M059J (cell line): ENCODE data around the gene UPK3A. TPM values are rescaled to one million over a fixed set of nuclear protein-coding genes. Genes with fewer than 3 reads are reported as not detected.

Experiments
- DNase-seq: peaks from one replicate; pipeline ENCODE4 v3.0.0-alpha.2; 2012; ENCODE audit warnings: low read depth
- total RNA-seq: library from RNA; depleted of rRNA; stranded (reverse); fragments of >200 nt; shearing (Covaris generic); gene quantifications from 2 replicates; pipeline ENCODE4 v1.2.3, GENCODE V29; 2014; rRNA removed

Gene UPK3A
- total RNA-seq, 1 experiment from 2014 or later: not detected

DNA sequence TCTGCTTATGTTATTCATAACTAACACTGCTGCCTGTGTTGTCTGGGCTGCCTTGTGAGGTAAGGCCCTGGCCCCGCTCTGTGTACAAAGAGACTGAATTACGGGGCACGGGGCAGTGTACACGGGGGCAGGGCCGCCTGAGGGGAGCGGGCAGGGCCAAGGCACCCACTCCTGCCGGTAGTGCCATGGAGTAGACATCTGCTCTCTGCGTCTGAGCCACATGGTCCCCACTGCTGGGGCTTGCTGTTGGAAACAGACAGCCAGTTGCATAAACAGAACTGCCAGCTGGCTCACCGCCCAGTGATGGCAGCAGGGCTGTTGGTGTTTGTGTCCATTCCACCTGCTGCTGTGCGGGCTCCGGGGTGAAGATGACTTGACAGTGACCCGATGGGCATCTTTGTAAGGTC lies 44.8 kb downstream of the UPK3A start:
- no peak for DNase-seq

GRCh38 chr22:45330548-45330947 lies 45.8 kb downstream of the UPK3A start:
- no peak for DNase-seq

DNA sequence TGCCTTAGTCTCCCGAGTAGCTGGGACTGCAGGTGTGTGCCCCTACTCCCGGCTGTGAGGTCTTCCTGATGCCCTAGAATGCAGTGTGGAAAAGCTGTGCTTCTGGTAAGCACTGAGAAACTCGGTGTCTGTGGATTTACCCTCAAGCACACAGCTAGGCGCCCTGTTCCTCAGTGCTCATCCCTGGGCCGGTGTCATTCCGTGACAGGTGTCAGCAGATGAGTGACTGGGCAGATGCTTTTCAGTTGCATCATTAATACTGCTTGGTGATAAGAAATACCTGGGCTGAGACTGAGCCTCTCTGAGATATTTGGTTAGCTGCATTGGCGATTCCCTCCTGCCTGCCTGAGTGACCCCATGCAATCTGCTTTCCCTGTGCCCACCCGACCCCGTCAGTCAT lies 46.7 kb downstream of the UPK3A start:
- DNase-seq: no peak

GRCh38 chr22:45332001-45332400 lies 47.3 kb downstream of the UPK3A start:
- DNase-seq: no peak

DNA sequence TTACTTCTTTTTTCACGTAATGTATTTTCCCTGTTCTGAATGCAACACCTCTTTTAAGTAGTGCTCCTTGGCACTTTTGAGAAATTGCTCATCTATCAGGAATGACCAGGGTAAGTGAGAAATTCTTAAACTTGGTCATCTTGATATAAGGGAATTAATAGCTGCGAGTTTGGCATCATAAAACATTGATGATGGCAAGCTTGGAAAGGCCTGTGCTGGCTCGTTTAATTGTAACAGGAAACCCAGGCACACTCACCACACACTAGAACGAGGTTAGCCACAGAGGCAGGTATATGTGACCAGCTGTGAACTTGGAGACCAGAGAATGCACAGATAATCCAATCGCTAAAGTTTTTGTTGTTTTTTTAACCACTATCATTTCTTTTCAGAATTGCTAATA lies 49.3 kb downstream of the UPK3A start:
- no peak for DNase-seq

DNA sequence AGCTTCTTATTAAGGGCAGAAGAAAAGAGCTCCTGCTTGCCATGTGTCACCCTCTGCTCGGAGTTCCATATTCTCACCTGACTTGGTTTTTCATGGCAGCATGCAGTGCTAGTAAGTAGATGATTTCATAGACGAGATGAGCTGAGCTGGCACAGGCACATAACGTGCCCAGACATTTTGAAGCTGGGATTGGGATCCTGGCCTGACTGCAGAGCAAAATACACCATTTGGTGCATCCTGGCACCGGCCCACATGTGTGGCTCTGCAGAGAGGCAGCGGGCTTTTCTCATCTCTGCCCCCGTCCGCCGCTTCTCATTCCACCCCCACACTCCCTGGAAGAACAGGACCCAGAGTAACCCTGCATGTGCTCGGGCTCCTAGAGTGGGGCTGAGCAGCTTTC lies 49.8 kb downstream of the UPK3A start:
- no peak for DNase-seq

GRCh38 chr22:45335021-45335818 lies 50.5 kb downstream of the UPK3A start:
- no peak for DNase-seq

- DNase-seq: no peak
Observed at GRCh38 chr22:45335854-45336522, 51.2 kb downstream of the UPK3A start.

GRCh38 chr22:45336971-45337431 lies 52.3 kb downstream of the UPK3A start:
- no peak for DNase-seq

DNA sequence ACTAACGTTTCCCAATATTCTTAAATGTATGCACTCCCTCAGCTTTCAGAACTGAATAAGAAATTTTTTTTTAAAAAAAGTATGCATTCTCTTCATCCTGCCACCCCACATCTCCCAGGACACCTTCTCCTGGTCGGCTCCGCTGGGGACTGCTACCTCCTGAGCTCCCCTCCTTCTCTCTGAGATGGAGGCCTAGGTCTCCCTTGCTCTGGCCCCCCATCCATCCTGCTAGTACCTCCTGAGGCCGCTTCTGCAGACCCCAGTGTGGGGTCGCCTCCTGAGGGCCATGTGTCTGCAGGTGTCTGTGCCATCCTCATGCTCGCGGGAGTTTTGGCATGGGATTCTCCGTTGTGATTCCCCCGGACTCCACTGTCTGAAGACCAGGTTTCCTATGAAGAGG lies 52.8 kb downstream of the UPK3A start:
- DNase-seq: no peak

GRCh38 chr22:45338795-45339194 lies 54.0 kb downstream of the UPK3A start:
- DNase-seq: no peak

- no peak for DNase-seq
Observed at GRCh38 chr22:45340323-45340722, 55.6 kb downstream of the UPK3A start.

DNA sequence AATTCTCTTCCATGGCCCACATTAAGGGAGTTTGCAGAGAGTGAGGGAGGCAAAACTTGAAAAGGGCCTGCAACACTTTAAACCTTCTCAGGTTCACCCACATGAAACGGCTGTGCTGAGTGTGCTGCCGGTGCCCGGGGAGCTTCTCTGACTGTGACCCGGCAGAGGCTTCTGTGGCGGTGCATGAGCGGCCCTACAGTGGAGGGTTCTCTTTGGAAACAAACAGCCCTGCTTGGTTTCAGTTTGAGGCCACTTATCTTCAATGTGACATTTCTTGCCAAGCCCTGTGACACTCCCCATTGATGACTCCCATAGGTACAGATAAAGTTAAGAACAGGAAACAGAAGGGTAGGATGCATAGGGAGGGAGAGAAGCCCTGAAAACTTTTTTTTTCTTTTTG lies 56.7 kb downstream of the UPK3A start:
- no peak for DNase-seq

DNA sequence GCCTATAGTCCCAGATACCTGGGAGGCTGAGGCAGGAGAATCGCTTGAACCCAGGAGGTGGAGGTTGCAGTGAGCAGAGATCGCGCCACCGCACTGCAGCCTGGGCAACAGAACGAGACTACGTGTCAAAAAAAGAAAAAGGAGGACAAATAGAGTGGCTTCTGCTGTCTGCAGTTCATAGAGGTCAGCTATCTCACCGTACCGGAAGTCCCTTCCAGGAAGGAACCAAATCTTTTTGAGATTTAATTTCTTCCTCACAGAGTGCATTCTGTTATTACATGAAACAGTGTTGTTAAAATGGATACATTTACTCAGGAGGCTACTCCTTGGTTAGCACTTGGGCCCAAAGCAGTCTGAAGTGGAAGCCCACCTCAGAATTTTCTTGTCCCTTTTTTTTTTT lies 58.4 kb downstream of the UPK3A start:
- no peak for DNase-seq

- no peak for DNase-seq
Observed at GRCh38 chr22:45344334-45344733, 59.6 kb downstream of the UPK3A start.

Other genes starting within 250 kb of the UPK3A start
- gene NUP50, start 121.0 kb upstream of the UPK3A start, total RNA-seq: 51.7 and 63.5 TPM in 2 replicates
- gene KIAA0930, start 44.1 kb upstream of the UPK3A start, total RNA-seq: 19.1 and 27.5 TPM in 2 replicates
- gene FAM118A, start 25.0 kb downstream of the UPK3A start, total RNA-seq: 4.1 and 9.8 TPM in 2 replicates
- gene SMC1B, start 128.7 kb downstream of the UPK3A start, total RNA-seq: 0.20 TPM in 1 of 2 replicates, not detected in the other
- 6.4 and 9.5 TPM in 2 replicates for gene RIBC2, start 128.7 kb downstream of the UPK3A start, total RNA-seq
- gene FBLN1, start 217.9 kb downstream of the UPK3A start, total RNA-seq: 23.9 and 34.9 TPM in 2 replicates